ENCODE data around the gene GNAI1. TPM values are rescaled to one million over a fixed set of nuclear protein-coding genes. Genes with fewer than 3 reads are reported as not detected.

The GNAI1 gene
- total RNA-seq, 4 donors from 2014 or later: 115 to 153 (median 120) TPM

GRCh38 chr7:80183900-80184685 is 49.5 kb downstream of the GNAI1 start:
- no peak for DNase-seq (ENCODE audit: low spot score in 2 of 2)
- no peak for TF ChIP-seq CTCF (IDR thresholded peaks at IDR 0.05)
- TF ChIP-seq POLR2A (IDR thresholded peaks at IDR 0.05): no peak
- WGBS, 2 donors: 86 to 89% methylated on average over 15 of the region's 15 CpGs
- no peak overlapping the region for H3K4me3 ChIP-seq (ENCODE audit: low read depth, poor library complexity, severe bottlenecking)
- intact Hi-C loops (cut with DNase I; ENCODE audit: low total_unique reads): no loop called here

GRCh38 chr7:80184693-80185092 is 50.1 kb downstream of the GNAI1 start:
- no peak for DNase-seq (ENCODE audit: low spot score in 2 of 2)
- TF ChIP-seq POLR2A (IDR thresholded peaks at IDR 0.05) (no peak), CTCF (IDR thresholded peaks at IDR 0.05) (no peak)
- 70 to 73% methylated on average over 4 of the region's 4 CpGs for WGBS, 2 donors
- intact Hi-C loops (cut with DNase I; ENCODE audit: low total_unique reads): no loop called here
- H3K4me3 ChIP-seq (ENCODE audit: low read depth, poor library complexity, severe bottlenecking): no peak overlapping the region

GRCh38 chr7:80185571-80185970 is 50.9 kb downstream of the GNAI1 start:
- intact Hi-C loops (cut with DNase I; ENCODE audit: low total_unique reads): no loop called here
- no peak for TF ChIP-seq POLR2A (IDR thresholded peaks at IDR 0.05)
- no peak for TF ChIP-seq CTCF (IDR thresholded peaks at IDR 0.05)
- DNase-seq (ENCODE audit: low spot score in 2 of 2): no peak
- no peak overlapping the region for H3K4me3 ChIP-seq (ENCODE audit: low read depth, poor library complexity, severe bottlenecking)
- 77 to 81% methylated on average over 7 of the region's 7 CpGs for WGBS, 2 donors

GRCh38 chr7:80186721-80187120 is 52.1 kb downstream of the GNAI1 start:
- no peak for DNase-seq (ENCODE audit: low spot score in 2 of 2)
- H3K4me3 ChIP-seq (ENCODE audit: low read depth, poor library complexity, severe bottlenecking): no peak overlapping the region
- TF ChIP-seq POLR2A (IDR thresholded peaks at IDR 0.05): no peak
- TF ChIP-seq CTCF (IDR thresholded peaks at IDR 0.05): no peak
- intact Hi-C loops (cut with DNase I; ENCODE audit: low total_unique reads): no loop called here

- WGBS, 2 donors: 20 to 33% methylated on average over 1 of the region's 1 CpG
- intact Hi-C loops (cut with DNase I; ENCODE audit: low total_unique reads): no loop called here
These were observed 52.6 kb downstream of the GNAI1 start for GRCh38 chr7:80187279-80187678.

More at GRCh38 chr7:80187279-80187678, 52.6 kb downstream of the GNAI1 start:
- DNase-seq (ENCODE audit: low spot score in 2 of 2): no peak
- no peak overlapping the region for H3K4me3 ChIP-seq (ENCODE audit: low read depth, poor library complexity, severe bottlenecking)
- no peak for TF ChIP-seq POLR2A (IDR thresholded peaks at IDR 0.05)
- TF ChIP-seq CTCF (IDR thresholded peaks at IDR 0.05): no peak
